ENCODE measurements around the gene DLGAP1. TPM values are rescaled to one million over a fixed set of nuclear protein-coding genes. Genes with fewer than 3 reads are reported as not detected.
"Not testable (repeated sequence)": the region's sequence is repeated elsewhere in the genome, so short reads cannot be mapped to it uniquely, and the experiment has no call there.

Gene DLGAP1
- total RNA-seq, 2 experiments from 2014 or later, result 0.53 to 1.5 TPM

DNA sequence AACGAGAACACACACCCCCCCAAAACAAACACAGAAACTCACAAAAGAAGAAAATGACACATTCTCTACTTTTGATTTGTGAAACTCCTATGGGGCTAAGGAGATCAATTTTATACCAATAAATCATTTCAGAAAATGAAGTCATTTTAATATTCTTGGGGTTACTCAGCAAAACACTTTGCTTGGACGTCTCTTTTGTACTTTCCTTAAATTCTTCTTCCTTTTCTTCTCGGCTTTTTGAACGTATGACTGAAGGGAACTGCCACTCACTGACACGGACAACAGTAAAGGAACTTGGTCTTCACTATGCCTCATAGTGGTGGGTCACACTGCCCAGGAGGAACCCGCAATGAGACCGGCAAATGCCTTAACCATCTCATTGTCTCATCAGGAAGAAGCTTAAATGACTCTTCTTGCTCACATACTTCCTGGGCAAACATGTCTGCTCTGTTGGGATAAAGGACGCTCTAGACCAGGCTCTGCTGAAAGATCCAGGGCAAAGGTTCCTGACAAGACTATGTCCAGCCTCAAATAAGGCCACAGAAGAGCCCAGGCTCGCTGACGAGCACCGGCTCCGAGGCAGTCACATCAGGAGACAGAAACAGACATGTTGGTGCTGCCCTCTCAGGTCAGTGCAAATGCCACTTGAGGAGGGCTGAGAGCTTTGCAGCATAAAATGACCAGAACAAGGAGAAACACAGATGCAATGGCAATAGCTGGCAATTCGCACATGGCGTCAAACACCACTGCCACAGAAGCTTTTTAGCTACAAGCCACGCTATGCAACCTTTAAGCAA is 799.7 kb downstream of the DLGAP1 start:
- Mint-ChIP-seq H3K27me3 (no peaks in the 10 kb centered on the region), H3K9me3 (no peaks in the 10 kb centered on the region), H3K27ac (no peak overlapping the region), H3K36me3 (ENCODE audit: low read depth) (no peaks in the 10 kb centered on the region), H3K4me3 (no peak overlapping the region), H3K4me1 (peaks cover 26% of the 10 kb centered on the region)
- ChIA-PET CTCF (no interaction called here), POLR2A (no interaction called here)
- DNase-seq, result no peak

DNA sequence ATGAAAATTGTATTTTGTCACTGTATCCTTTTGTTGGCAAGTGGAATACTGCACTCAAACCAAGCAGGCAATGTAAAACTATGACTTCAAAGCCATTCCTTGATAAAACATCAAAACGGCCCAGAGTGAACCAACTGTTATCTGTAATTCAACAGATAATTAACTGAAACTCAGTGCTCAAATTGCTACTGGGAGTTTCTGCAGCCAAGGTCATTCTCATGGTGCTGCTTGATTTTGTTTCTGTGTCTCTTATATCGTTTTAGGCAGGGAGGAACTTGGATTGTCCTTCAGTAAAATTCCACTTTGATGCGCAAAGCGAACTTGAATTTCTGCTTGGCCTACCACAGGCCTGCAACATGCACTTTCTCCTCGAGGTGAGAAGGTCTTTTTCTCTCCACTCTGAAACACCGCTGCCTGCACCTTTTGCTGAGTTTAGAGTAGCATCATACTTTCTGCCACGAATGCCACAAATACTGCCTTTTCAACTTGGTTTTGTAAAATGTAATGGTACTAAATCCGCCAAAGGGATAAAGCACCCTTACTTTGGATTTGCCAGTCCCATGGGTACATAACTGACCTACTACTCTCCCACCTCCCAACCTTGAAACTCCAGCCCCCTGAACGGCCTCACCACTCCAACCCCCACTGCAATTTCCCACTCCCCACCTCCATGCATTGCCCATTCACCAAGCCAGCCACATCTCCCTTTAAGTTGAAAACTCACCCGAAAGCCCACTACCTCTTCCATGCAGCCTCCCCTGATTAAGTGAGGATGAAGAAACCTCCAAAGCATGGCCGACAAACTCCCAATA is 800.5 kb downstream of the DLGAP1 start:
- CTCF ChIA-PET, result no interaction called here
- Mint-ChIP-seq H3K4me3 (no peak overlapping the region), H3K4me1 (peaks cover 28% of the 10 kb centered on the region), H3K27ac (no peak overlapping the region), H3K9me3 (no peaks in the 10 kb centered on the region), H3K36me3 (ENCODE audit: low read depth) (no peaks in the 10 kb centered on the region), H3K27me3 (no peaks in the 10 kb centered on the region)
- POLR2A ChIA-PET, result no interaction called here
- DNase-seq, result no peak

DNA sequence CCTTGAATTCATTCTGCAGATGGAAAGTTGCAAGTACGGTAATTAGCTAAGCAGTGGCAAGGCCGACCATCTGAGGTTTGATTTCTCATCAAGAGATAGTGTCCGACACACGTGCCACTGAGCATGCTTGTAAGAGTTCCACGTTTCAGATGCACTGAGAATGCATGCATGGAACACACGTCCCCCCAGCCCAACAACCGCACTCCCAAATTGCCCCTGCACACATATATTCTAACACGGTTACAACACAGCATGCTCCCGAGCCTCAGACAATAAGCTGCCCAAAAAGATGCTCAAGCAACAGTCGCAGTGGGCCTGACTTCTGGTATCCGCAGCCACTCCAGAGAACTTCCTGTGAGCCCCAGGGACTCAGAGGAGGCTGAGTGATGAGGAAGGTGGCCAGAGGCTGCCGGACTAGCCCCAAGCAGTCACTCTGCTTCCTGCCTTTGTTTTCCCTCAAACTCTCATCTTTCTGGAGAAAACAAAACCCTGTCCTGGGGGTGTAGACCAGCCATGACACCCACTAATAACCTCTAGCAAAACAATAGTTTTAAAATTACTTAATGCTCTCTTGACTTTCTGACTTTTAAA is 801.2 kb downstream of the DLGAP1 start:
- Mint-ChIP-seq H3K4me3 (no peak overlapping the region), H3K27ac (no peak overlapping the region), H3K36me3 (ENCODE audit: low read depth) (no peaks in the 10 kb centered on the region), H3K4me1 (peaks cover 33% of the 10 kb centered on the region), H3K27me3 (no peaks in the 10 kb centered on the region), H3K9me3 (no peaks in the 10 kb centered on the region)
- DNase-seq, result no peak
- CTCF ChIA-PET, result interaction anchor here (2.1 kb wide), 1 partner anchor 12 kb away, joined by 7 read pairs; no protein-coding TSS in a partner anchor
- POLR2A ChIA-PET, result interaction anchor here (1.2 kb wide), 1 partner anchor 51 kb away, joined by 4 read pairs; no protein-coding TSS in a partner anchor

DNA sequence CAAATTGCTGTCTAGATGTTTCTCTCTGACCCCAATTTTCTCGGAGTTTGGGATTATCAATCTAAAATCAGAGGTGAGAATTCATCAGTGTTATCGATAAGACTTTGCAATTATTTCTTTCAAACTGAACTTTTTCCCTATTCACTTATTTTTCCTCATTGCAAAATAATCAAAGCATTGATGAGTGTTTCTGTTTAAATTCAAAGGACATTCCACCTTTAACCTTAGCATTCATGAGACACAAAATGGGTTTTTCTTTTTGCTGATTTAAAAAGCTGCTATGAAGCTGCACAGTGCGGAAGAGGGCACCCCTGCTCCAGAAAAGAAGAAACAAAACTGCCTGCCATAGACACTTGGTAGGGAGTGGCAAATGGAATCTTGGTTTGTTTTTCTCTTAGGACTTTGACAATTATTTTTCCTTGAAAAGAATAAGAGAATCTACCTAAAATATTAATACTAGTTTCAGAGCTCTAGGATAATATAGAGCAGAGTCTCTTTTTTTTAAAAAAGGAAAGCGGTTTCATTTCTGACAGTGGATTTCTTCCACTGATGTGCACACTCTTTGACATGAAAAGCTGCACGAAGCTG is 801.8 kb downstream of the DLGAP1 start:
- H3K4me3 Mint-ChIP-seq, result no peak overlapping the region
- H3K27me3 Mint-ChIP-seq, result no peaks in the 10 kb centered on the region
- peaks cover 36% of the 10 kb centered on the region for H3K4me1 Mint-ChIP-seq
- H3K27ac Mint-ChIP-seq, result no peak overlapping the region
- POLR2A ChIA-PET, result interaction anchor here (1.2 kb wide), 1 partner anchor 50 kb away, joined by 4 read pairs; no protein-coding TSS in a partner anchor
- no peak for DNase-seq
- H3K9me3 Mint-ChIP-seq, result no peaks in the 10 kb centered on the region
- CTCF ChIA-PET, result interaction anchor here (2.1 kb wide), 1 partner anchor 13 kb away, joined by 7 read pairs; no protein-coding TSS in a partner anchor
- H3K36me3 Mint-ChIP-seq (ENCODE audit: low read depth), result no peaks in the 10 kb centered on the region

DNA sequence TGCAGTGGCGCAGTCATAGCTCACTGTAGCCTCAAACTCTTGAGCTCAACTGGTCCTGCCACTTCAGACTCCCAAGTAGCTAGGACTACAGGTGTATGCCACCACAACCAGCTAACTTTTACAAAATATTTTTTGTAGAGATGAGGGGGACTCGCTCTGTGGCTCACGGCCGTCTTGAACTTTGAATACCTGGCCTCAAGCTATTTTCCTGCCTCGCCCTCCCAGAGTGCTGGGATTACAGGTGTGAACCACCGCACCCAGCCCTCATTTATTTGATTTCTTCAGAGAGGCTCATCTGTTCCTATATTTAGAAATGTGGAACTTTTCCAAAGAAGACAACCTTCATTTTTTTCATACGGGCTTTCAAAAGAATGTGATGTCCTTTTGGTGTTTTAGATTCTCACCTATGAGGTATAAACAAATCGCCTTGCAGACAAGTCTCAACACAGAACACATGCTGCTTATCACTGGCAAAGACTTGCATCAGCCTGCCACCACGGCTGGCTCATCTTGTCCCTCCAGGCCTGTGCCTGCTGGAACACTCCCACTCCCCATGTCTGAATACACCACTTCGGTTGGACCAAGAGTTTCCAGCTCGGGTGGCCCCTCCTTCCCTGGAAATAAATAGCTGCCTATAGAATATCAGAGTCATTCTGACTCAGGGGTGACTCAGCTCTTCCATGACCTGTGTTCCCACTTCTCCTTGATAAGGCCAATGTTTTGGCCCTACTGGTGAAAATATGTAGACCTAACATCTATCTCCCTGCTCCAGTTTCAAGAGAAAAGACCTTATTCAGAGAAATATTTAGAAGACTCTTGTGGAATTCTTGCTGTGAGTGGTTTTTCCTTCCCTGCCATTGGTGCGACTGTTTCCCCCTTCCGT is 802.5 kb downstream of the DLGAP1 start:
- H3K4me1 Mint-ChIP-seq, result peaks cover 36% of the 10 kb centered on the region
- no peaks in the 10 kb centered on the region for H3K9me3 Mint-ChIP-seq
- ChIA-PET POLR2A (interaction anchor here (1.2 kb wide), 1 partner anchor 50 kb away, joined by 4 read pairs; no protein-coding TSS in a partner anchor), CTCF (interaction anchor here (2.1 kb wide), 1 partner anchor 14 kb away, joined by 7 read pairs; no protein-coding TSS in a partner anchor)
- peak; percentile 47 for DNase-seq
- H3K36me3 Mint-ChIP-seq (ENCODE audit: low read depth), result no peaks in the 10 kb centered on the region
- H3K27ac Mint-ChIP-seq, result no peak overlapping the region
- H3K27me3 Mint-ChIP-seq, result no peaks in the 10 kb centered on the region
- H3K4me3 Mint-ChIP-seq, result no peak overlapping the region

DNA sequence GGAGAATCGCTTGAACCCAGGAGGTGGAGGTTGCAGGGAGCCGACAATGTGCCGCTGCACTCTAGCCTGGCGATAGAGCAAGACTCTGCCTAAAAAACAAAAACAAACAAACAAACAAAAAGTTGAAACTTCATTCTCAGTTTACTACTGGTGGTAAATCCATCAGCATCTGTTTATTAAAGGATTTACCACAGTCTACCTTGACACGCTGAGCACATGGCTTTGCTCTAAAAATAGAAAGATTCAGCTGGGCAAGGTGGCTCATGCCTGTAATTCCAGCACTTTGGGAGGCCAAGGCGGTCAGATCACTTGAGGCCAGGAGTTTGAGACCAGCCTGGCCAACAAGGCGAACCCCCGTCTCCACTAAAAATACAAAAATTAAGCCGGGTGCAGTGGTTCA is 803.8 kb downstream of the DLGAP1 start:
- no peak for DNase-seq
- Mint-ChIP-seq H3K4me1 (peaks cover 33% of the 10 kb centered on the region), H3K36me3 (ENCODE audit: low read depth) (no peaks in the 10 kb centered on the region), H3K9me3 (no peaks in the 10 kb centered on the region), H3K27me3 (no peaks in the 10 kb centered on the region), H3K27ac (no peak overlapping the region), H3K4me3 (no peak overlapping the region)
- POLR2A ChIA-PET, result no interaction called here
- CTCF ChIA-PET, result no interaction called here

DNA sequence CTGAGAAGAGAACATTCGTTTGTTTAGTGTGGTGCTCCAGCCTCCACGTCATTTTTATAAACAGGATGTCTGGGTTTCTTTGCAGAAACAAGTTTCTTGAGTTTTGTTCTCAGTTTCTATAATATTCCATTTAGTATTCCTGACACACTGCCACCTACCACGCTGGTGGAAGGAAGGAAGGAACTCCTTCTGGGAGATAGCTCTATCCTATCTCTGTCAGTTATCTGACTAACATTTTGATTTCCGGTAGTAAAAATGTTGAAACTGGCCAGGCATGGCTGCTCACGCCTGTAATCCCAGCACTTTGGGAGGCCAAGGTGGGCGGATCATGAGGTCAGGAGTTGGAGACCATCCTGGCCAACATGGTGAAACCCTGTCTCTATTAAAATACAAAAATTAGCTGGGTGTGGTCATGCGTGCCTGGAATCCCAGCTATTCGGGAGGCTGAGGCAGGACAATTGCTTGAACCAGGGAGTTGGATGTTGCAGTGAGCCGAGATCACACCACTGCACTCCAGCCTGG is 804.5 kb downstream of the DLGAP1 start:
- H3K27ac Mint-ChIP-seq; H3K27me3 Mint-ChIP-seq; H3K4me3 Mint-ChIP-seq; H3K36me3 Mint-ChIP-seq (ENCODE audit: low read depth); DNase-seq; H3K9me3 Mint-ChIP-seq: not testable (repeated sequence)
- ChIA-PET POLR2A (interaction anchor here (0.9 kb wide), 1 partner anchor 56 kb away, joined by 4 read pairs; no protein-coding TSS in a partner anchor), CTCF (interaction anchor here (0.6 to 1.1 kb wide), 3 partner anchors 16 to 203 kb away, joined by 3 to 5 read pairs (median 4); no protein-coding TSS in a partner anchor)
- peaks cover 35% of the 10 kb centered on the region for H3K4me1 Mint-ChIP-seq

DNA sequence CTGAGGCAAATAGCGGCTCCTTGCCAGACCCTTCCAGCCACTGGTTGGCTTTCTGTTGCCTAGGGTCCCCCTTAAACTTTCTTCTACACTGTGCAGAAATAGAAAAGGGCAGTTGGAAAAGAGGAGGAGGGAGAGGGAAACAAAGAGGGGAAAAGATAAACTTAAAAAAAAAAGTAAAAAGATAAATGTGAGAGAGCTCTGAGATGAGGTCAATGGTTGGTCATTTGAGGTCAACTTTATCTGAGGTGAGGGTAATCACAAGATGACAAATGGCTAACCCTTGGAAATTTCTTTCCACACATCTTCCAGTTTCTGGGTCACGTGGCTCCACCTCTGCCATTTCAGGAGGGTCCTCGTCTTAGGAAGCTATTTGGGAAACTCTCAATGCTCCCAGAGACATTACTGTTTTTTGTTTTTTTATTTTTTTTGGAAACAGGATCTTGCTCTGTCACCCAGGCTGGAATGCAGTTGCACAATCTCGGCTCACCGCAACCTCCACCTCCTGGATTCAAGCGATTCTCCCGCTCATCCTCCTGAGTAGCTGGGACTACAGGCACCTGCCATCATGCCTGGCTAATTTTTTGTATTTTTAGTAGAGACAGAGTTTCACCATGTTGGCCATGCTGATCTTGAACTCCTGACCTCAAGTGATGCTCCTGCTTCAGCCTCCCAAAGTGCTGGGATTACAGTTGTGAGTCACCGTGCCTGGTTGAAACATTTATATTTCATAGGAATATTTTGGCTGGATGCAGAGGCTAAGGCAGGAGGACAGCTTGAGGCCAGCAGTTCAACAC is 805.3 kb downstream of the DLGAP1 start:
- ChIA-PET CTCF (interaction anchor here (0.6 to 1.1 kb wide), 3 partner anchors 16 to 202 kb away, joined by 3 to 5 read pairs (median 4); no protein-coding TSS in a partner anchor), POLR2A (interaction anchor here (0.9 kb wide), 1 partner anchor 55 kb away, joined by 4 read pairs; no protein-coding TSS in a partner anchor)
- no peaks in the 10 kb centered on the region for H3K27me3 Mint-ChIP-seq
- no peaks in the 10 kb centered on the region for H3K36me3 Mint-ChIP-seq (ENCODE audit: low read depth)
- H3K4me3 Mint-ChIP-seq, result no peak overlapping the region
- H3K9me3 Mint-ChIP-seq, result no peaks in the 10 kb centered on the region
- H3K4me1 Mint-ChIP-seq, result peaks cover 31% of the 10 kb centered on the region
- no peak overlapping the region for H3K27ac Mint-ChIP-seq
- DNase-seq, result no peak

DNA sequence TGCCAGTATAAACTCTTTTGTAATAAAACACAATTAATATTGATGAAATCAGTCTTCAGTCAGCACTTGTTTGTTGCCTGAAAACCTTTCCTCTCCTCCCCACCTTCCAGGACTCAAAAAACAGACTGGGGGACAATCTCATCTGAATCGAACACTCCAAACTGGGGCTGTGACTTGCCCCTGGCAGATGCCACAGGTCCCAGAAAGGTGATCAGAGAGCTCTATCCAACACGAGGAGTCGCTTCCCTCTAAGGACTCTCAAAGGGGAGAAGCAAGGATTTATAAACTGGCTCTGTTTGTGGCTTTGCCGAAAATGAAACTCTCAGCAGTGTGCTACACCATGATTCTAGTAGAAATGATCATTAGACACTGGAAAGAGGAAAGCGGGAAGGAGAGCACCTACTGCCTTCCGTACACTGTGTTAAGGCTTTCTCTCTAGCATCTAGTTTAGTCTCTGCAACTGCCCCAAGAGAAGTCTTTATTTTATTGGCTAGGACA is 805.9 kb downstream of the DLGAP1 start:
- peaks cover 31% of the 10 kb centered on the region for H3K4me1 Mint-ChIP-seq
- POLR2A ChIA-PET, result no interaction called here
- no peak for DNase-seq
- no peak overlapping the region for H3K4me3 Mint-ChIP-seq
- no peaks in the 10 kb centered on the region for H3K27me3 Mint-ChIP-seq
- no peaks in the 10 kb centered on the region for H3K36me3 Mint-ChIP-seq (ENCODE audit: low read depth)
- CTCF ChIA-PET, result interaction anchor here (1.0 kb wide), 1 partner anchor 120 kb away, joined by 3 read pairs; no protein-coding TSS in a partner anchor
- no peak overlapping the region for H3K27ac Mint-ChIP-seq
- H3K9me3 Mint-ChIP-seq, result no peaks in the 10 kb centered on the region

DNA sequence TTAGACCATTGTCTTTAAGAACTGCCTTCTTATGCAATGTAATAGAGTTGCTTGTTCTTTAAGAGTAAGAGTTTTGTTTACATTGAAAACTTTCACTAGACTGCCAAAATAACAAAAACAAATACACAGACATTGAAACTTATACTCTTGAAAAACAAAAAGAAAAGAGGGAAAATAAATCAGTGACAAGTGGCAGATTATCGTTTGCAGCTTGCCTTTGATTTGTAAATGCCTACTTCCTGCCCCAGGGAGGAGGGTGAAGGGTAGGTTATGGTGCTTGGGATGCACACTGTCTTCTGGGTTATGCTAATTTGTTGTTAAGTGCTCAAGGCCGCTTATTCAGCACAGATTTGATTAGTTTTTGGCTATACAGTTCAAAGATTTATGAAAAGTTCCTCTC is 806.5 kb downstream of the DLGAP1 start:
- Mint-ChIP-seq H3K4me3 (no peak overlapping the region), H3K9me3 (no peaks in the 10 kb centered on the region), H3K4me1 (peaks cover 34% of the 10 kb centered on the region), H3K36me3 (ENCODE audit: low read depth) (no peaks in the 10 kb centered on the region), H3K27ac (no peak overlapping the region), H3K27me3 (no peaks in the 10 kb centered on the region)
- CTCF ChIA-PET, result no interaction called here
- POLR2A ChIA-PET, result no interaction called here
- no peak for DNase-seq

DNA sequence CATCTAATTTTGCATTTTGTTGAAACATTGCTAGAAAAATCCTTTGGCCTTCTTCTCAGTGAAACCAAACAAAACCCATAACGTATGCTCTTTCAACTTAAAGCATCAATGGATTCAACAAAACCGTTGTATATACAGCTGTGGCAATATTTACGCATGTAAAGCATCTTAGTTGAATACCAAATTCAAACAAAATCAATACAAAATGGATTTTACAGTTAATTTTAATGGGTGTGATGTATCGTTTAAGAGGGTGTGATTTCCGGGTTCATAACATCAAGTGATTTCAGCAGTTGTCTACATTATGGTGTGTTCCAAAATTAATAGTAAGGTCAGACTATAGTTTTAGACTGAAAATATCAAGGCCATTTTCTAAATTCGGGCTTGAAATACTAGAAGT is 806.9 kb downstream of the DLGAP1 start:
- CTCF ChIA-PET, result interaction anchor here (0.8 kb wide), 1 partner anchor 19 kb away, joined by 3 read pairs; no protein-coding TSS in a partner anchor
- no peaks in the 10 kb centered on the region for H3K36me3 Mint-ChIP-seq (ENCODE audit: low read depth)

More for the DNA sequence above, 806.9 kb downstream of the DLGAP1 start:
- Mint-ChIP-seq H3K4me1 (peaks cover 35% of the 10 kb centered on the region), H3K27ac (no peak overlapping the region), H3K4me3 (no peak overlapping the region), H3K27me3 (no peaks in the 10 kb centered on the region), H3K9me3 (no peaks in the 10 kb centered on the region)
- no peak for DNase-seq
- POLR2A ChIA-PET, result no interaction called here

Data from activated CD4-positive, alpha-beta memory T cell treated with anti-CD3 and anti-CD28 coated beads, Interleukin-2, amount 10 ng/mL, durations not matched to agents 7 days and 5 days (primary cell).